Caco-2 (cell line): ENCODE data around the gene C6orf120. TPM values are rescaled to one million over a fixed set of nuclear protein-coding genes. Genes with fewer than 3 reads are reported as not detected.

Source experiments
- BruUV-seq: library from RNA; stranded (reverse); fragments of 400-500 nt; replicated peaks from 2 replicates; lab custom pipeline; 2021; lab: Mats Ljungman, UMichigan
- CTCF ChIA-PET: fragments of 300-600 bp; sonication (Branson Sonifier 250); formaldehyde crosslinking; loops from one replicate; lab custom pipeline; 2022; ENCODE audit warnings: antibody characterized with exemption; lab: Charles Lee
- POLR2A ChIA-PET: fragments of 300-600 bp; sonication (Branson Sonifier 250); formaldehyde crosslinking; loops from one replicate; lab custom pipeline; 2022; ENCODE audit warnings: antibody characterized with exemption; lab: Charles Lee
- DNase-seq, 2 experiments: peaks; one replicate each; pipeline versions ENCODE4 v3.0.0 to v3.0.0-alpha.2; 2020 to 2022
- H3K27me3 ChIP-seq: replicated peaks from 2 replicates; pipeline ENCODE4 v1.6.0; 2011; ENCODE audit warnings: low read length; ENCODE audit not compliant: control insufficient read depth, insufficient read depth
- H3K36me3 ChIP-seq: 2 replicates; pipeline ENCODE4 v1.5.1; 2011; ENCODE audit warnings: low read length; ENCODE audit not compliant: control insufficient read depth, insufficient read depth
- H3K4me1 ChIP-seq: fragments of 250-450 bp; sonication (Bioruptor Pico); 2 replicates; pipeline ENCODE4 v1.5.1; 2020; ENCODE audit warnings: mild to moderate bottlenecking
- H3K4me3 ChIP-seq: 2 replicates; pipeline ENCODE4 v1.5.1; 2011; ENCODE audit warnings: low read depth, mild to moderate bottlenecking, control low read depth, low read length
- H3K9me3 ChIP-seq: fragments of 250-450 bp; sonication (Bioruptor Pico); 2 replicates; pipeline ENCODE4 v1.5.1; 2020; ENCODE audit warnings: mild to moderate bottlenecking, moderate library complexity
- H3K27ac Mint-ChIP-seq: one replicate; pipeline ENCODE4 v1.8.0; 2022; ENCODE audit warnings: mixed read lengths; ENCODE audit not compliant: unreplicated experiment
- H3K27me3 Mint-ChIP-seq: one replicate; pipeline ENCODE4 v1.8.0; 2022; ENCODE audit warnings: mixed read lengths; ENCODE audit not compliant: insufficient read depth, unreplicated experiment
- H3K36me3 Mint-ChIP-seq: one replicate; pipeline ENCODE4 v1.8.0; 2022; ENCODE audit warnings: mild to moderate bottlenecking, mixed read lengths; ENCODE audit not compliant: insufficient read depth, unreplicated experiment
- H3K4me1 Mint-ChIP-seq: one replicate; pipeline ENCODE4 v1.8.0; 2022; ENCODE audit warnings: low read depth, mixed read lengths; ENCODE audit not compliant: unreplicated experiment
- H3K4me3 Mint-ChIP-seq: one replicate; pipeline ENCODE4 v1.8.0; 2022; ENCODE audit warnings: mild to moderate bottlenecking, moderate library complexity, mixed read lengths; ENCODE audit not compliant: unreplicated experiment
- H3K9me3 Mint-ChIP-seq: one replicate; pipeline ENCODE4 v1.8.0; 2022; ENCODE audit warnings: mixed read lengths; ENCODE audit not compliant: unreplicated experiment
- intact Hi-C: fragments of 100-400 bp; cut with micrococcal nuclease; formaldehyde crosslinking; loops from one replicate; pipeline ENCODE4 v1.10.0; 2022; ENCODE audit not compliant: unreplicated experiment
- total RNA-seq: library from RNA; stranded (reverse); gene quantifications from 2 replicates; pipeline ENCODE4 v1.2.3, GENCODE V29; 2022
- TF ChIP-seq, protein P1 (sequence below), 2 experiments: fragments of 200-600 bp in 1 of 2; IDR thresholded peaks; 1 replicate in 1 of 2; 2 replicates in 1 of 2; pipeline versions ENCODE4 v1.5.1 to v1.8.0; 2011 to 2022; ENCODE audit warnings: antibody characterized with exemption in 1 of 2, control low read depth in 1 of 2, inconsistent platforms in 1 of 2, low read depth in 1 of 2, low read length in 1 of 2, mild to moderate bottlenecking in 1 of 2, moderate library complexity in 1 of 2; ENCODE audit not compliant: insufficient read depth in 1 of 2, severe bottlenecking in 1 of 2, unreplicated experiment in 1 of 2

Gene C6orf120
- total RNA-seq, 1 experiment from 2014 or later = 26.4 TPM

DNA sequence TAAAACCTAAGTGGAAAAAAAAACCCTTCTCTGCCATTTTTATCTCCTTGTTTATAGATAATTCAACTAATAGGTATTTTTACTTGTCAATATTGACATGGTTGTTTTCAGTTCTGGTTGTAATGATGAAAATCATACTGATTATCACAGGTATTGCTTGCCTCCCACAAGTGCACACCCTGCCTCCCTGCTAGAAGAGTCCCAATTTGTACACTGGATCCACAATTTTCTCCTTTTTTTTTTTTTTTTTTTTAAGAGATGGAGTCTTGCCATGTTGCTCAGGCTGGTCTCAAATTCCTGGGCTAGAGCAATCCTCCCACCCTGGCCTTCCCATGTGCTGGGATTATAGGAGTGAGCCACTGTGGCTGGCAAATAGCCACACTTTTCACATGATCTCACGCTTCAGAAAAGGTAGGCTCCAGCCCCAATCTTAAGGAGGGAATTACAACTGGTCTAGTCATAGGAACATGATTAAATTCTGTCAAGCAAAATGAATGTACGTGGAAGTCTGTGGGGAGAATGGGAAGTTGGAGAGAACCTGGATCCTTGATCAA lies 37.1 kb downstream of the C6orf120 start:
- no TSS peak for BruUV-seq
- POLR2A ChIA-PET = no interaction called here

GRCh38 chr6:169741344-169741743 lies 39.4 kb downstream of the C6orf120 start:
- intact Hi-C loops = no loop called here
- Mint-ChIP-seq H3K4me1 (no peaks in the 10 kb centered on the region), H3K36me3 (no peaks in the 10 kb centered on the region), H3K4me3 (no peak overlapping the region), H3K27ac (no peak overlapping the region), H3K27me3 (no peaks in the 10 kb centered on the region), H3K9me3 (peaks cover 5% of the 10 kb centered on the region)
- Histone ChIP-seq H3K4me3 (no peak overlapping the region), H3K36me3 (no peaks in the 10 kb centered on the region), H3K27me3 (no peaks in the 10 kb centered on the region), H3K4me1 (no peaks in the 10 kb centered on the region), H3K9me3 (0 out of 2 replicates have a peak, but pooled peaks cover 6% of the 10 kb centered on the region)
- TF ChIP-seq, protein P1, sequence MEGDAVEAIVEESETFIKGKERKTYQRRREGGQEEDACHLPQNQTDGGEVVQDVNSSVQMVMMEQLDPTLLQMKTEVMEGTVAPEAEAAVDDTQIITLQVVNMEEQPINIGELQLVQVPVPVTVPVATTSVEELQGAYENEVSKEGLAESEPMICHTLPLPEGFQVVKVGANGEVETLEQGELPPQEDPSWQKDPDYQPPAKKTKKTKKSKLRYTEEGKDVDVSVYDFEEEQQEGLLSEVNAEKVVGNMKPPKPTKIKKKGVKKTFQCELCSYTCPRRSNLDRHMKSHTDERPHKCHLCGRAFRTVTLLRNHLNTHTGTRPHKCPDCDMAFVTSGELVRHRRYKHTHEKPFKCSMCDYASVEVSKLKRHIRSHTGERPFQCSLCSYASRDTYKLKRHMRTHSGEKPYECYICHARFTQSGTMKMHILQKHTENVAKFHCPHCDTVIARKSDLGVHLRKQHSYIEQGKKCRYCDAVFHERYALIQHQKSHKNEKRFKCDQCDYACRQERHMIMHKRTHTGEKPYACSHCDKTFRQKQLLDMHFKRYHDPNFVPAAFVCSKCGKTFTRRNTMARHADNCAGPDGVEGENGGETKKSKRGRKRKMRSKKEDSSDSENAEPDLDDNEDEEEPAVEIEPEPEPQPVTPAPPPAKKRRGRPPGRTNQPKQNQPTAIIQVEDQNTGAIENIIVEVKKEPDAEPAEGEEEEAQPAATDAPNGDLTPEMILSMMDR (IDR thresholded peaks at IDR 0.05; ENCODE audit: insufficient read depth in 1 of 2, low read depth in 1 of 2, low read length in 1 of 2, severe bottlenecking in 1 of 2, unreplicated experiment in 1 of 2) = no peak
- ChIA-PET CTCF (no interaction called here), POLR2A (no interaction called here)
- BruUV-seq = no TSS peak
- DNase-seq = no peak

More for the DNA sequence above, 37.1 kb downstream of the C6orf120 start:
- Histone ChIP-seq H3K36me3 (no peaks in the 10 kb centered on the region), H3K9me3 (no peaks in the 10 kb centered on the region), H3K4me1 (no peaks in the 10 kb centered on the region), H3K27me3 (no peaks in the 10 kb centered on the region), H3K4me3 (no peak overlapping the region)
- no peak for DNase-seq
- H3K27ac Mint-ChIP-seq = no peak overlapping the region
- H3K4me1 Mint-ChIP-seq = no peaks in the 10 kb centered on the region
- no peaks in the 10 kb centered on the region for H3K36me3 Mint-ChIP-seq
- CTCF ChIA-PET = no interaction called here
- TF ChIP-seq, protein P1 (IDR thresholded peaks at IDR 0.05; ENCODE audit: insufficient read depth in 1 of 2, low read depth in 1 of 2, low read length in 1 of 2, severe bottlenecking in 1 of 2, unreplicated experiment in 1 of 2) = no peak
- peaks cover 4% of the 10 kb centered on the region for H3K27me3 Mint-ChIP-seq
- H3K4me3 Mint-ChIP-seq = no peak overlapping the region
- H3K9me3 Mint-ChIP-seq = no peaks in the 10 kb centered on the region
- intact Hi-C loops = no loop called here

DNA sequence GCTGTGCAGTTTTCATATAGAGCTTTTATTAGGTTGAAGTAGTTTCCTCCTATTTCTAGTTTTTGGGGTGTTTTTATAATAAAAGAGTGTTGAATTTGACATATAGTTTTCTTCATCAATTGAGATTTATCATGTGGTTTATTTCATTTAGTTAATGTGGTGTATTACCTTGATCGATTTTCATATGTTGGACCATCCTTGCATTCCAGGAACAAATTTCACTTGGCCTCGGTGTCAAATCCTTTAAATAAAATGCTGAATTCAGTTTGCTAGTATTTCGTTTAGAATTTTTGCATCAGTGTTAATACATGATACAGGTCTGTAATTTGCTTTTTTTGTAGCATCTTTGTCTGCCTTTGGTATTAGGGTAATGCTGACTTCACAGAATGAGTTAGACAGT lies 43.5 kb downstream of the C6orf120 start:
- DNase-seq = no peak
- Mint-ChIP-seq H3K4me3 (no peak overlapping the region), H3K36me3 (no peaks in the 10 kb centered on the region), H3K4me1 (no peaks in the 10 kb centered on the region), H3K9me3 (peaks cover 8% of the 10 kb centered on the region), H3K27ac (no peak overlapping the region), H3K27me3 (no peaks in the 10 kb centered on the region)
- ChIA-PET POLR2A (no interaction called here), CTCF (no interaction called here)
- H3K4me1 ChIP-seq = 0 out of 2 replicates have a peak, but pooled peaks cover 3% of the 10 kb centered on the region
- 0 out of 2 replicates have a peak, but pooled peaks cover 6% of the 10 kb centered on the region for H3K9me3 ChIP-seq
- H3K27me3 ChIP-seq = no peaks in the 10 kb centered on the region
- no peaks in the 10 kb centered on the region for H3K36me3 ChIP-seq
- intact Hi-C loops = no loop called here
- BruUV-seq = no TSS peak
- no peak overlapping the region for H3K4me3 ChIP-seq
- TF ChIP-seq, protein P1 (IDR thresholded peaks at IDR 0.05; ENCODE audit: insufficient read depth in 1 of 2, low read depth in 1 of 2, low read length in 1 of 2, severe bottlenecking in 1 of 2, unreplicated experiment in 1 of 2) = no peak
